NB4 (cell line): Measurements from ENCODE around the gene NT5DC3.

Experiments used
- DNase-seq: peaks from one replicate; pipeline ENCODE4 v3.0.0; 2010; ENCODE audit warnings: low read depth
- H3K4me3 ChIP-seq: one replicate; pipeline ENCODE4 v1.5.1; 2011; ENCODE audit warnings: mild to moderate bottlenecking, low read depth, low read length, moderate library complexity
- MYC ChIP-seq: IDR thresholded peaks from 2 replicates; pipeline ENCODE4 v1.6.1; 2011; ENCODE audit warnings: low read depth, low read length
- POLR2A ChIP-seq: IDR thresholded peaks from 2 replicates; pipeline ENCODE4 v1.6.1; 2011; ENCODE audit warnings: mild to moderate bottlenecking; ENCODE audit not compliant: insufficient read length; ENCODE audit errors: extremely low read depth
- TF ChIP-seq, protein P1 (sequence below): IDR thresholded peaks from one replicate; pipeline ENCODE4 v1.5.1; 2012; ENCODE audit warnings: low read depth, low read length
- TF ChIP-seq, protein P2 (sequence below): IDR thresholded peaks from 2 replicates; pipeline ENCODE4 v1.6.1; 2011; ENCODE audit warnings: low read depth, low read length

Gene NT5DC3

DNA sequence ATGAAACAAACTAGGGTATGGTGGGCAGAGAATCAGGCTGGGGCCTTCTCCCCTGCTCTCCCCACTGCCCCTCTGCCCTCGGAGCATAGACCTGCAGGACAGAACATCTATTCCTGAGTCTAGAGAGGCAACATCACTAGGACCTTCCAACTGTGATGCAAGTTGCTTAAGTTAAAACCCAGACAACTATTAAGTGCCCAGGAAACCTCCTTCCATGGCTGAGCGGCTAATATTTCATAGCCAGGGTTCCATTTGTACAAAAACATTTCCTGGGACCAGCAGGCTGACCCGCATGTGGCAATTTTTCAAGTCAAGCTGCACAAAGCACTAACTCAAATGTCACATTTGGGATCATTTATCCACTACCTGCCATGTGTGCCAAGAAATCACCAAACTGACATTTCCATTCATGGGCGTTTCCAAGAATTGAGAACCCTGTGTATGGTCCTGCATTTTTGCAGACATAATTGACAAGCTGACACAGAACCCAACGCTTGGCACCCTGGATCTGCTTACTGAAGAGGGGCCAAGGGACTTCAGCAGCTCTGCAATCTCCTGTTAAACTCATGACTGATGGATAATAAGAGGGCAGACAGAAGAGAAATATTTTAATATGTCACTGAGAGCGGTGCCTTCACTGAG, 32.7 kb downstream of the NT5DC3 start:
- no peak overlapping the region for H3K4me3 ChIP-seq
- no peak for TF ChIP-seq POLR2A
- TF ChIP-seq MYC, result no peak
- TF ChIP-seq, protein P1, sequence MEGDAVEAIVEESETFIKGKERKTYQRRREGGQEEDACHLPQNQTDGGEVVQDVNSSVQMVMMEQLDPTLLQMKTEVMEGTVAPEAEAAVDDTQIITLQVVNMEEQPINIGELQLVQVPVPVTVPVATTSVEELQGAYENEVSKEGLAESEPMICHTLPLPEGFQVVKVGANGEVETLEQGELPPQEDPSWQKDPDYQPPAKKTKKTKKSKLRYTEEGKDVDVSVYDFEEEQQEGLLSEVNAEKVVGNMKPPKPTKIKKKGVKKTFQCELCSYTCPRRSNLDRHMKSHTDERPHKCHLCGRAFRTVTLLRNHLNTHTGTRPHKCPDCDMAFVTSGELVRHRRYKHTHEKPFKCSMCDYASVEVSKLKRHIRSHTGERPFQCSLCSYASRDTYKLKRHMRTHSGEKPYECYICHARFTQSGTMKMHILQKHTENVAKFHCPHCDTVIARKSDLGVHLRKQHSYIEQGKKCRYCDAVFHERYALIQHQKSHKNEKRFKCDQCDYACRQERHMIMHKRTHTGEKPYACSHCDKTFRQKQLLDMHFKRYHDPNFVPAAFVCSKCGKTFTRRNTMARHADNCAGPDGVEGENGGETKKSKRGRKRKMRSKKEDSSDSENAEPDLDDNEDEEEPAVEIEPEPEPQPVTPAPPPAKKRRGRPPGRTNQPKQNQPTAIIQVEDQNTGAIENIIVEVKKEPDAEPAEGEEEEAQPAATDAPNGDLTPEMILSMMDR, result no peak
- TF ChIP-seq, protein P2, sequence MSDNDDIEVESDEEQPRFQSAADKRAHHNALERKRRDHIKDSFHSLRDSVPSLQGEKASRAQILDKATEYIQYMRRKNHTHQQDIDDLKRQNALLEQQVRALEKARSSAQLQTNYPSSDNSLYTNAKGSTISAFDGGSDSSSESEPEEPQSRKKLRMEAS, result no peak
- no peak for DNase-seq

DNA sequence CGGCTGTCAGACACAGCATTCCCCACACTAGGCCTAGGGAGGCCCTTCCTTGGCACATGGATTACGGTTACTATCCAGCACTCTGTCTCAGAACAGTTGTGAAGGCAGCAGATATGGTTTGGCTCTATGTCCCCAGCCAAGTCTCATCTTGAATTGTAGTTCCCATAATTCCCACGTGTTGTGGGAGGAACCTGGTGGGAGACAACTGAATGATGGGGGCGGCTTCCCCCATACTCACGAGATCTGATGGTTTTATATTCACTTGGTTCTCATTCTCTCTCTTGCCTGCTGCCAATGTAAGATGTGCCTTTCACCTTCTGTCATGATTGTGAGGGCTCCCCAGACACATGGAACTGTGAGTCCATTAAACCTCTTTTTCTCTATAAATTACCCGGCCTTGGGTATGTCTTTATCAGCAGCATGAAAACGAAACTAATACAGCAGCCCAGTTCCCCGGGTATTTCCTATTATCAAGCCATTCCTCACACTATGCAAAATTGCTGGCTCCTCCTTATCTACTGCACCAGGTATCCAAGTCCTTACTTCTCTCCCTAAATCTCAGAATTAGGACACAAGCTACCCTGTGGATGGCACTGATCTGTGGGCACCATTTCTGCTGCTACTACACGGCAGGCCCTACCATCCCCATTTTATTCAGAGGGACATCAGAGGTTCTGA, 33.3 kb downstream of the NT5DC3 start:
- H3K4me3 ChIP-seq, result no peak overlapping the region
- no peak for DNase-seq
- TF ChIP-seq, protein P2, result no peak
- TF ChIP-seq, protein P1, result no peak
- TF ChIP-seq POLR2A (no peak), MYC (no peak)

DNA sequence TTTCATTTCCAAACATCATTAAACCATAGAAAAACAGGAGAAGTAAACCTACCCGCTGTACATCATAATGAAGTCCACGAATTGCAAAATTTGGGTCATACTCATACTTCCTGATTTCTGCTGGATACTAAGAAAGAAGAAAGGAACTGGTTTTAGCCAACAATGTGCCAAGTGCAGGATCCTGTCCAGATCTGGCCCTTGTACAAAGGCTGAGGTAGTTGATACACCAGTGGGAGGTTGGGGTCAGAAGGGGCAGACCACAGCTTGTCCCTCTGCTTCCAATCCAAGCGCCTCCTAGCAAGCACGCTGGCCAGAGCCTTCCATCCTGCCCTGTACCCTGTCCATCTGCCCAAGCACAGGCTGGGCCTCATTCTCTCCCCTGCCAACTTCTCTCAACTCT, 34.2 kb downstream of the NT5DC3 start:
- peak; percentile 83 for DNase-seq
- no peak overlapping the region for H3K4me3 ChIP-seq
- TF ChIP-seq MYC, result peak; percentile 56; the same call in 1 of the 2 replicates
- TF ChIP-seq, protein P1, result no peak
- TF ChIP-seq, protein P2, result no peak

DNA sequence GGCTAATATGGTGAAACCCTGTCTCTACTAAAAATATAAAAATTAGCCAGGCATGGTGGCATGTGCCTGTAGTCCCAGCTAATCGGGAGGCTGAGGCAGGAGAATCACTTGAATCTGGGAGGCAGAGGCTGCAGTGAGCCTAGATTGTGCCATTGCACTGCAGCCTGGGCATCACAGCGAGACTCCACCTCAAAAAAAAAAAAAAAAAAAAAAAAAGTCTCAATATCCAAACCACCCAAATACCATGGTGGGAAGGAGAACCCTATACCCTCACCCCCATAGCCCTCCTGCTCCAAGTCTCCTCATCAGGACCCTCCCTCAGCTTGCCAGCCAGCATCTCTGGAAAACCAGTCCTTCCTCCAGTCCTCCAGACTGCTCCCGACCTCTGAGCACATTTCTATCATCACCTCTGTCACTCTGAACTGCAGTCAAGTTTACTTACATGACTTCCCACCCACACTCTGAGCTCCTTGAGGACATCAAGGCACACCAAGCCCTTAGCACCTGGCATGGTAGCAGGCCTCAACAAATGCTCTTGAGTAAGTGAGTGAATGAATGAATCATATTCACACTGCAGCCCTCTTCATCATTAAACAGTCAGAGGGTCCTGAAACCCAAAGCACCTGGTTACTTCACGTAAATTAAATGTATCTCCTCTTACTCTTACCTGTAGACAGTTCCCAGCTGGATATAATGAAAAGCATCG, 35.2 kb downstream of the NT5DC3 start:
- H3K4me3 ChIP-seq, result no peak overlapping the region
- DNase-seq, result no peak
- TF ChIP-seq, protein P2, result no peak
- TF ChIP-seq, protein P1, result no peak
- TF ChIP-seq POLR2A (no peak), MYC (no peak)

DNA sequence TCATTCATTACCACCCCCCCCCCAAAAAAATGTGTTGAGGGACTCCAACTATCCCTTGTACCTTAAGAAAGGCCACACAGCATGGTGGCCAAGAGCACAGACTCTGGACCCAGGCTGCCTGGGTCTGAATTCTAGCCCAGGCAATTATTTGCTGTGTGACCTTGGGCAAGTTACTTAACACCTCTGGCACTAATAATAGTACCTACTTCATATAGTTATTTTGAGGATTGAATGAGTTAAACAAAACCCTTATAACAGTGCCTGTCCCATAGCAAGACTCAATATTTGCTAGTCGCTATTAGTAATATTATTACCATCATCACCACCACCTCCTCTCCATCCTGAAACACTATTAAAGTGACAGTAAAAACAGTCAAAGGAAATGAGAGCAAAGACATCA, 37.2 kb downstream of the NT5DC3 start:
- no peak for TF ChIP-seq MYC
- TF ChIP-seq POLR2A, result no peak
- TF ChIP-seq, protein P1, result no peak
- TF ChIP-seq, protein P2, result no peak
- no peak for DNase-seq
- no peak overlapping the region for H3K4me3 ChIP-seq
